ENCODE results near the gene CDC42BPB.

CDC42BPB gene

GRCh38 chr14:103093856-103094405 lies 36.6 kb upstream of the CDC42BPB start:
- DNase-seq: no peak

- no peak for DNase-seq
These were observed 34.5 kb upstream of the CDC42BPB start for GRCh38 chr14:103091883-103092222.

GRCh38 chr14:103091041-103091882 lies 33.9 kb upstream of the CDC42BPB start:
- peak; percentile 84 to 87 for DNase-seq

GRCh38 chr14:103090481-103091020 lies 33.2 kb upstream of the CDC42BPB start:
- DNase-seq: no peak

- DNase-seq: no peak
These were observed 32.3 kb upstream of the CDC42BPB start for GRCh38 chr14:103089386-103090335.

- no peak for DNase-seq
These were observed 31.6 kb upstream of the CDC42BPB start for GRCh38 chr14:103088921-103089320.

- DNase-seq: no peak
These were observed 30.0 kb upstream of the CDC42BPB start for GRCh38 chr14:103087343-103087835.

GRCh38 chr14:103086771-103087342 lies 29.5 kb upstream of the CDC42BPB start:
- no peak for DNase-seq

- DNase-seq: no peak
These were observed 28.1 kb upstream of the CDC42BPB start for GRCh38 chr14:103085106-103086091.

GRCh38 chr14:103084021-103084919 lies 26.9 kb upstream of the CDC42BPB start, which contains the start of gene LBHD2:
Gene LBHD2 (plus strand): TSS chr14:103084210. CDS start chr14:103086013, 1,803 bp downstream.
- no peak for DNase-seq

- no peak for DNase-seq
These were observed 24.6 kb upstream of the CDC42BPB start for GRCh38 chr14:103081951-103082350.

GRCh38 chr14:103078860-103079587 lies 21.7 kb upstream of the CDC42BPB start:
- no peak for DNase-seq

- peak; percentile 73 to 80 for DNase-seq
These were observed 21.0 kb upstream of the CDC42BPB start for GRCh38 chr14:103078420-103078749.

- DNase-seq: peak in 1 of 2 experiments; percentile 47
These were observed 17.5 kb upstream of the CDC42BPB start for GRCh38 chr14:103074729-103075367.

- DNase-seq: no peak
These were observed 16.8 kb upstream of the CDC42BPB start for GRCh38 chr14:103073876-103074728.

GRCh38 chr14:103073367-103073875 lies 16.1 kb upstream of the CDC42BPB start:
- no peak for DNase-seq

GRCh38 chr14:103072595-103073366 lies 15.4 kb upstream of the CDC42BPB start:
- no peak for DNase-seq
